ENCODE measurements around the gene NBEA.
"Not testable (repeated sequence)": the region's sequence is repeated elsewhere in the genome, so short reads cannot be mapped to it uniquely, and the experiment has no call there.

The NBEA gene

GRCh38 chr13:35598233-35598632 lies 656.2 kb downstream of the NBEA start:
- no peak for DNase-seq

DNA sequence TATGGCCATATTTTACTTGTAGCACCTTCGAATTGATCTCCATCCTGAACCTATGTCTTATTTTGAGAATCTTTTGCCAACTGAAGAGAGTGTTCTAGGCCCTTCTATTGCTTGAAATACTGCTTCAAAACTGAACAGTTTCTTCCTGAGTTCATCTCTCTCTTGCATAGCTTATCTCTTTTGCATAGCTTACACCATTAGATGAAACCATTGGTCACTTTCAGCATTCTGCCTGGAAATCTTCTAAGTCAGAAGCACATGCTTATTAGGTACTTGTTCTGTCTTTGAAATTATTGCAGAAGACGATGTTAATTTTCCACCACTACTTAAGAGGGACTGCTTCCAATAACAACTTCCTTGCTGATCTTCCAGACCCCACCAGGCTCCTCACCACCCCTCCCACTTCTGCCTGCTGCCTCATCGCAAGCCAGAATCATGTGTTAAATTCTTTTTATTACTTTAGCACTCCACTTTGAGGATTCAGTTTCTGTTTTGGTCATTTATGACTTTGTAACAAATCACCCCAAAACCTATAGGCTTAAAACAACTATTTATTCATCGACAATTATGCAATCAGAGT lies 656.8 kb downstream of the NBEA start:
- no peak for DNase-seq

DNA sequence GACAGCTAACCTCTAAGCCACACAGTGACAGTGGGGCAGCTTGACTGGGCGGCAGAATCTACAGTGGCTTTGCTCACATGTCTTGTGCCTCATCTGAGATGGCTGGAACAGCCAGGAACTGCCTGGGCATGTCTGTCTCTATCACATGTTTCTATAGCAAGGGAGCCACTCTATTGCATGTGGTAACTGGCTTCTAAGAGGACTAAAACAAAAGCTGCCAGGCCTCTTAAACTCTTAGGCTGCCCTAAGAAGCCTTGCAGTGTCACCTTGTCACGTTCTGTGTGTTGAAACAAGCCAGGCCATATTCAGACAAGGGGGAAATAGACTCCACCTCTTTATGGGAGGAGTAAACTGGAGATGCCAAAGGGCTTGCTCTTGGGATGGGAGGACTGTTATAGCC lies 657.3 kb downstream of the NBEA start:
- no peak for DNase-seq

DNA sequence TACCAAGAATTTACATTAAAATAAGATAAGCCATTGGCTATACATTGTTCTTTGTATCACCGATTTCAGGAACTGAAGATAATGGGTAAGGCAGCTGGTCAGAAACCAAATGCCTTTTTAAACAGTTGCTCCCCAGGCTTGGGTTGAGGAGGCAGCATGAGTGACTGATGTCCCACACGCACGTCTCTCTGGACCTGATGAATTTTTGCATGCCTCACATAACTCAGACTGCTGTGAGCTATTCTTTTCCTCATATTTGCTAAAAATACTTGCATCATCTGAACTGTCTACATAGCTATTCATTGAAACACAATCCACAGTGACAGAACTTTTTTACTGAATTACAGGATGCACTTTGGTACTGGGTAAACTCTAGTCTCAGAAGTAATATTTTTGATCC lies 658.1 kb downstream of the NBEA start:
- no peak for DNase-seq

DNA sequence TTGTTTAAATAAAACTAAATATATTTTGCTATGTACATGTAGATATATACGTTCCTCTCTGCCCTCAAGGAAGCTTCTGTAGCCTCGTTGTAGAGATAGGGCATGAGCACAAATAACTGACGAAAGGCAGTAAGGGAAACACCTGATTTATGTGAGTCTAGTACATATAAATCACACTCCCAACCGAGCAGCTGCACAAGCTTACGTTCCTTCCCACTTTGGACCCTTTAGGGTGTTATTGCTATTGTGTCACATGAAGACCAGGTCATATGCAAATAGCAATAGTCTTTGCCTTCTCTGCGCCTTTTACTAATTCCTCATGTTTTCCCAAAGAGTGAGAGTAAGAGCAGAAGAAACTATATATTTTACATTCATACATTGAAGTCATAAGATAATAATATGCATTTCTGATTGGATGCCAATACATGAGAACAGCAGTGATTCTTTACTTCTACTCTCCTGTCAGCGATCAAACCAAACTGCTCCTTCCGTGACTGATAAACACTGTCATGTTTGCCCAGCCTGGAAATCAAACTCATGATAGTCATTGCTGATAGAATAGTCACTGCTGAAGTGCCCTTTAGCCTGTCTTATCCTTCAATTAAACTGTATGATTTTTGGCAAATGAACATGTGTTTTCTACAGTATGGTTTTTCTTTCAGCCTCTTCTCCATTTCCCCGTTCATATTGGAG lies 661.7 kb downstream of the NBEA start:
- DNase-seq, result no peak

GRCh38 chr13:35614666-35615065 lies 672.6 kb downstream of the NBEA start:
- DNase-seq, result no peak

GRCh38 chr13:35617420-35617819 lies 675.4 kb downstream of the NBEA start:
- no peak for DNase-seq

GRCh38 chr13:35618565-35619083 lies 676.6 kb downstream of the NBEA start:
- no peak for DNase-seq

GRCh38 chr13:35621989-35622388 lies 679.9 kb downstream of the NBEA start:
- no peak for DNase-seq

DNA sequence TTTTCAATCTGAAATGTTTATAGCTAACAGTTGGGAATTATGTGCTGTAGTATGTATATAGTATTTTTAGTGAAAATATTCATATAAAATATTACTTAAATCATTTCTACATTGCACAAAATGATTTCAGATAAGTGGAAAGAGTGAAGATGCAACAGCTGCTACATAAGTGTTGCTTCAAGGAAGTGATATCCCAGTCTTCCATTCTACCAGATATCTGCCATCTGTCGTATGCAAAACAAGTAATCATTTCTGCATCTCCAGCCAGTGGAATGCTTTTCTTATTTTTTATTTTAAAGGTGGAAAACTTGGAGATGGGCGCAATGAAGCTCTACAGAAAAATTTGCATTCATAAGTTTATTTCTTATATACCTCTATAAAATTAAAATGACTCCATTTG lies 687.0 kb downstream of the NBEA start:
- DNase-seq, result peak; percentile 66 to 77

DNA sequence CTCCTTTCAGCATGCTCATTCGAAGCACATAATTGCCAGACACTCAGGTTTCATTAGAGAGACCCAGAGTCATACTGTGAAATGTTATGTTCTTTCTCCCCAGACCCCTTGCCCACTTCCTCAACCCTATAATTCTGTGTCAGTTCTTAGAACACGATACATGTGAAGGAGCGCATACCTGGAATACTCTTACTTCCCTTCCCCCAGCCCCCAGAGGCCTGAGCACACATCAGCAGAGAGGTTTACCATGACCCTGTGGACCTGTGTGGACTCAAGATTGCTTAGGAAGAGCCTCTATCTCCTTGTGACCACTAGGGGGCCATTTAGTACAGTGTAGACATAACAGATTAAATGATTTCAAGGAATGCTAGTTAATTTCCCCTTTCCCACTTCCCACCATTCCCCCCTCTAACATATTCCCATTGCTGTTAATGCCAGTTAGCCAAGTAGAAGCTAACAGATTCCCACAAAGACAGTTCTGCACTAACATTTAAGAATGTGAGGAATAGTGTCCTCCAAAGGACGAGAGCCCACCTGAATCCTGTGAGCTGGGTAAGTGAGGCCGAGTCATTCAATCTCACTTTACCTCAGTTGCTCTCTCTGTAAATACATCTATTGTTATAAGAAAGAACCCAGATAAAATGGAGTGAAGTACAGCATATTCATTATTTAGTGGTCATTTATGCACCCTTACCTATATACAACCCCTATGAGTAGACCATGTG lies 688.6 kb downstream of the NBEA start:
- DNase-seq, result peak; percentile 19 to 68

- DNase-seq, result no peak
Measured at GRCh38 chr13:35631666-35632065, 689.6 kb downstream of the NBEA start.

GRCh38 chr13:35643625-35644024 lies 701.6 kb downstream of the NBEA start:
- no peak for DNase-seq

DNA sequence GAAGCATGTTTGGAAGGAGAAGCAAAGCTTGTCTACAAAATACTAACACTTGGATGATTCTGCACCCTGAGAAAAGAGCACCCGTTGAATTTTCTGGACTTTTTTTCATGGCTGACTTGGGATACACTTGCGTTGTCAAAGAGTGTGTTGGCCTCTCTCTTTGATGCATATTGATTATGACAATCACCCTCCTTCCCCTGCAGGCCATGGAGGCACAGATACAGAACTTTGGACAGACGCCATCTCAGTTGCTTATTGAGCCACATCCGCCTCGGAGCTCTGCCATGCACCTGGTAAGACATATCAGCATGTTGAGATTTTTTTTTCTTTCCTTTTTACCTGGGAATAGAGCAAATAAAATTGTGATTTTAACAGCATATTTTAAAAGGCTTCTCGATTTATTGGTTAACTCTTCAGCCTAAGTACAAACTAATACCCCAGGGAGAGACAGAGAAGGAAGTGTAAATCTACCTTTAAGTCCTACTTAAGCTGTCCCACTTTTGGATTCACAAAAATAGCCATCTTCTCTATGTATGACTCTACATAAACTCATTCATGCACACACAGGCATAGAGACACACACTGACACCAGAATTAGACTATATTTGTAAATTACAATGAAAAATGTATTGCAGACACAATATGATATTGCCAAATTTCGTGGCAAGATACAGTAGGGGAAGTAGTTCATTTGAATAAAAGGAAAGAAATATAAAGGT lies 704.1 kb downstream of the NBEA start:
- no peak for DNase-seq

GRCh38 chr13:35648201-35648600 lies 706.1 kb downstream of the NBEA start:
- DNase-seq, result no peak

DNA sequence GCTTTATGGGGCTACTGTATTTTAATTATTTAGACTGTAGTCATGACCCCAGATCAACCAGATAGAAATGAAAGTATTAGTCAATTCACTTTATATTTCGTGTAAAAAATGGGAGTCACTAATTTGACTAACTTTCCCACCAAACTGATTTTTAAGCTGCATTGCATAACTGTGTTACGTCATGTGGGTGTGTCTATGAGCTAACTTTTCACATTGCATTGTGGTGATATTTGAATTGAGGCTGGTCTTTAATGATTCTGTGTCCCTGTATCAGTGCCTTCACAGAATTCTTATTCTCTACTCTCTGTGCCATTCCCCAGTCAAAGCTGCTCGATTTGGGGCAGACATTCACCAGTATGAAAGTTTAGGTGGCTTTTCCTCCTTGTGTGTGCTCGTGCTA lies 707.1 kb downstream of the NBEA start:
- DNase-seq, result no peak

DNA sequence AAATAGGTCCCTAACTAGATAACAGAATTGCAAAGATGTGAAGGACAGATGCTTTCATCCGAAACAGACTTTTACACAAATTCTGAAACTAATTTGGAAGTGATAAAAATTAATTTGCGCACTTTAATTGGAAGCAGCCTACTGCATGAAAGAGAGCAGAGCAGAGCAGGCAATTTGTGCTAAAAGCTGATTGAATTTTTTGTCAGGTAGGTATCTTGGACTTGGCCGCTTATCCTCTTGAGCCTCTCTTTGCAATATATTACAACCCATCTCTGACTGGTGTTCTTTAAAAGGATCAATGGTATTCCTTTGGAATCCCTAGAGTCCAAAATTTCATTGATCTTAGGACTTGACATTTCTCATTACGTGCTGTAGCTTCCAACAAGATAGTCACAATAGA lies 717.7 kb downstream of the NBEA start:
- no peak for DNase-seq

DNA sequence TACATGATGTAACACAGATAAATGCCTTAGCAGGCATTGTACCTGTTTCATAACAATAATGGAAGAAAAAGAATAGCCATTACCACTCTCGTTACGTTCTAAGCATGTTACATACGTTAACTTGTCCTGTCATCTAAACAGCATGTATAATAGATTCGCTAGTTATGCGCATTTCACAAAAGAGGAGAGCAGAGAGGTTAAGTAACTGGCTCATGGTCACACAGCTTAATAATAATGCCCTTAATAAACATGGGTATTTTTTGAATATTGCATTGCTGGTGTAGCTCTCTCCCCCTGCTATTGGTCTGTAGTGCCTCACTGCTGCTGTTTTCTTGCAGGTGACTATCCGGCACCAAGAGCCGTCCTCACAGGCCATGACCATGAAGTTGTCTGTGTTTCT lies 722.7 kb downstream of the NBEA start:
- DNase-seq, result no peak

DNA sequence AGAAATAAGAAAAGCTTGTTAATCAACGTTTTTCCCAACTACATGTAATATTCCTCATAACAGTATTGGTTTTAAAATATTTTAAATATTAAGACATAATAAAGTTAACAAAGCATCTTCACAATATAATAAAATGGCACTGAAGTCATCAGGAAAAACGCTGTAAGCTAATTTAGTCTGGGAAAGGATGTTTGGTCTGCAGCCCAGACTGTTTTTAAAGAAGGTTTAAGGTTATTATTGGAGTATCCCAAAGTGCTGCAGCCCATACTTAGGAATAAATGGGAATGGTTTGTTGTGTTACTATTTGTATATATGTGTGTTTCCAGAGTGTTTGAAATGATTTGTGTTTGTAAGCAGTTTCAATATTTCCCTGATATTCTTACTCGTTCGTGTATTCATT lies 727.3 kb downstream of the NBEA start:
- DNase-seq, result no peak

- peak; percentile 39 to 92 for DNase-seq
Measured at GRCh38 chr13:35672611-35673010, 730.5 kb downstream of the NBEA start.

- peak; percentile 95 to 99 for DNase-seq
Measured at GRCh38 chr13:35675651-35676050, 733.6 kb downstream of the NBEA start.

- DNase-seq, result not testable (repeated sequence)
Measured at GRCh38 chr13:35677863-35678262, 735.8 kb downstream of the NBEA start.

- no peak for DNase-seq
Measured at GRCh38 chr13:35681685-35682084, 739.6 kb downstream of the NBEA start.
